Keratinocyte (primary cell): ENCODE measurements around the gene AP2A2.

Experiments
- CTCF ChIP-seq, 3 experiments: IDR thresholded peaks in 1 of 3; conservative IDR thresholded peaks in 1 of 3; optimal IDR thresholded peaks in 1 of 3; 2 replicates in 2 of 3; 3 replicates in 1 of 3; pipeline versions ENCODE3 to v1.5.1; 2011; ENCODE audit warnings: low read length in 3 of 3, mild to moderate bottlenecking in 3 of 3, moderate library complexity in 2 of 3, control low read depth in 1 of 3, inconsistent platforms in 1 of 3; ENCODE audit not compliant: insufficient read depth in 2 of 3; ENCODE audit errors: extremely low read depth in 1 of 3
- EZH2 ChIP-seq: IDR thresholded peaks from one replicate; pipeline ENCODE4 v1.6.1; 2012; ENCODE audit warnings: inconsistent platforms, mild to moderate bottlenecking, low read length, moderate library complexity

- TF ChIP-seq CTCF (optimal IDR thresholded peaks at IDR 0.05 in 1 of 3, IDR thresholded peaks at IDR 0.05 in 1 of 3, conservative IDR thresholded peaks at IDR 0.05 in 1 of 3; ENCODE audit: extremely low read depth in 1 of 3, insufficient read depth in 2 of 3, low read length in 3 of 3) (no peak), EZH2 (no peak)
Observed at GRCh38 chr11:995044-995751, 69.5 kb downstream of the AP2A2 start.
